Suprapubic skin (tissue), 3 donors: ENCODE data around the gene LHPP.

Experiments
- CTCF ChIP-seq, 2 donors: fragments of 200-600 bp in 1 of 2; fragments of 450-650 bp in 1 of 2; sonication (generic) in 1 of 2; IDR thresholded peaks; one replicate each; pipeline ENCODE4 v1.5.1; 2016 to 2019; ENCODE audit warnings: antibody characterized with exemption in 2 of 2, mild to moderate bottlenecking in 1 of 2, moderate library complexity in 1 of 2
- EP300 ChIP-seq: sonication (generic); formaldehyde crosslinking; IDR thresholded peaks from one replicate; pipeline ENCODE4 v1.6.1; 2017; ENCODE audit warnings: antibody characterized with exemption

- TF ChIP-seq CTCF (IDR thresholded peaks at IDR 0.05): no peak
- TF ChIP-seq EP300: no peak
Observed at GRCh38 chr10:124476043-124476725, 14.6 kb downstream of the LHPP start.
